WTC11 (cell line): ENCODE results near the gene FAM20A.
"Not testable (repeated sequence)": the region's sequence is repeated elsewhere in the genome, so short reads cannot be mapped to it uniquely, and the experiment has no call there.

Source experiments
- ELF4 ChIP-seq: sonication (generic); formaldehyde crosslinking; IDR thresholded peaks from 2 replicates; pipeline ENCODE4 v1.8.1; 2022; ENCODE audit warnings: low read depth, mild to moderate bottlenecking, moderate library complexity, missing genetic modification reagents
- HMGXB4 ChIP-seq: sonication (generic); formaldehyde crosslinking; IDR thresholded peaks from 2 replicates; pipeline ENCODE4 v1.8.1; 2023; ENCODE audit warnings: mild to moderate bottlenecking, moderate library complexity, missing genetic modification reagents
- TF ChIP-seq, protein P1 (sequence below): fragments of 200-600 bp; IDR thresholded peaks from 2 replicates; pipeline ENCODE4 v1.8.0; 2022; ENCODE audit warnings: antibody characterized with exemption

GRCh38 chr17:68582867-68583266, 18.3 kb downstream of the FAM20A start:
- TF ChIP-seq HMGXB4, ELF4 (CRISPR knock-in tag): not testable (repeated sequence)
- TF ChIP-seq, protein P1, sequence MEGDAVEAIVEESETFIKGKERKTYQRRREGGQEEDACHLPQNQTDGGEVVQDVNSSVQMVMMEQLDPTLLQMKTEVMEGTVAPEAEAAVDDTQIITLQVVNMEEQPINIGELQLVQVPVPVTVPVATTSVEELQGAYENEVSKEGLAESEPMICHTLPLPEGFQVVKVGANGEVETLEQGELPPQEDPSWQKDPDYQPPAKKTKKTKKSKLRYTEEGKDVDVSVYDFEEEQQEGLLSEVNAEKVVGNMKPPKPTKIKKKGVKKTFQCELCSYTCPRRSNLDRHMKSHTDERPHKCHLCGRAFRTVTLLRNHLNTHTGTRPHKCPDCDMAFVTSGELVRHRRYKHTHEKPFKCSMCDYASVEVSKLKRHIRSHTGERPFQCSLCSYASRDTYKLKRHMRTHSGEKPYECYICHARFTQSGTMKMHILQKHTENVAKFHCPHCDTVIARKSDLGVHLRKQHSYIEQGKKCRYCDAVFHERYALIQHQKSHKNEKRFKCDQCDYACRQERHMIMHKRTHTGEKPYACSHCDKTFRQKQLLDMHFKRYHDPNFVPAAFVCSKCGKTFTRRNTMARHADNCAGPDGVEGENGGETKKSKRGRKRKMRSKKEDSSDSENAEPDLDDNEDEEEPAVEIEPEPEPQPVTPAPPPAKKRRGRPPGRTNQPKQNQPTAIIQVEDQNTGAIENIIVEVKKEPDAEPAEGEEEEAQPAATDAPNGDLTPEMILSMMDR = not testable (repeated sequence)
